AG09309 (cell line): ENCODE data around the gene POLR2E.

Source experiments
- DNase-seq: peaks from one replicate; pipeline ENCODE4 v3.0.0-alpha.2; 2010; ENCODE audit warnings: low read depth
- H3K4me3 ChIP-seq: 2 replicates; pipeline ENCODE4 v1.5.1; 2011; ENCODE audit warnings: mild to moderate bottlenecking, low read depth, low read length, moderate library complexity; ENCODE audit not compliant: control insufficient read depth
- TF ChIP-seq, protein P1 (sequence below): IDR thresholded peaks from 2 replicates; pipeline ENCODE4 v1.5.1; 2011; ENCODE audit warnings: mild to moderate bottlenecking, low read depth, low read length, inconsistent platforms; ENCODE audit not compliant: insufficient read depth, control insufficient read depth; ENCODE audit errors: missing control alignments

Gene POLR2E

DNA sequence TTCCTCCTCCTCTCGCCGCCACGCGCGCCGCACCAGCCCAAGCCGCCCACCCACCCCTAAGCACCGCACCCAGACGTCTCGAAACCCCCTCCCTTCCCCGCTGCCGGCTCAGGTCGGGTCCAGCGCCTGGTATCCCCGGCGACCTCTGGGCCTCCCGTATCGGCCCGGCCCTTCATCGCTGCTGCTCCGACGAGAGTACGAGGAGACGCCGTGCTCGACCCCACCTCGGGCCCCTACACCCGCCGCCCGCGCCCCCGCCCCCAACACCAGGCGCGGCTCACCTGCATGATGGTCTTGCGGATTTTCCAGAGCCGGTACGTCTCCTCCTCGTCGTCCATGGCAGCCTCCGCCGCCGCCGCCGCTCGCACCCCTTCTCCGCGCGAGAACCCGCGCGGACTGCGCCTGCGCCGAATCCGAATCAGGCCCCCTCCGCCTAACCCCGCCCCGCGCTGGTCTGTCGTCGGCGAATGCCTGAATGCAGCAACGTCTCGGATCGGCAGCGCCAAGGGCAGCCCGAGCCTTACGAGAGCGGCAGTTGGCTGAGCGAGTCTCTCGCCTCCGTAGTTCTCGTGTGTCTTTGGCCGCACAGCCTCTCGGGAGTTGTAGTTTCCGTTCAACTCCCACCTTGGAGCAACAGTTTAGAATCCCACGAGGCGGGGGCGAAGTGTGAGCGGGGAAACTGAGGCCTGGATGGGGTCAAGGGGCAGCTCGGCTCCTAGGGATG is at the start of gene POLR2E:
POLR2E (minus strand) TSS at position 398 of the 724 bp plus-strand sequence; CDS start at position 338, 60 bp downstream.
- peak within 1 kb of the TSS; percentile 69 for H3K4me3 ChIP-seq
- DNase-seq, result peak; percentile 89
- TF ChIP-seq, protein P1, sequence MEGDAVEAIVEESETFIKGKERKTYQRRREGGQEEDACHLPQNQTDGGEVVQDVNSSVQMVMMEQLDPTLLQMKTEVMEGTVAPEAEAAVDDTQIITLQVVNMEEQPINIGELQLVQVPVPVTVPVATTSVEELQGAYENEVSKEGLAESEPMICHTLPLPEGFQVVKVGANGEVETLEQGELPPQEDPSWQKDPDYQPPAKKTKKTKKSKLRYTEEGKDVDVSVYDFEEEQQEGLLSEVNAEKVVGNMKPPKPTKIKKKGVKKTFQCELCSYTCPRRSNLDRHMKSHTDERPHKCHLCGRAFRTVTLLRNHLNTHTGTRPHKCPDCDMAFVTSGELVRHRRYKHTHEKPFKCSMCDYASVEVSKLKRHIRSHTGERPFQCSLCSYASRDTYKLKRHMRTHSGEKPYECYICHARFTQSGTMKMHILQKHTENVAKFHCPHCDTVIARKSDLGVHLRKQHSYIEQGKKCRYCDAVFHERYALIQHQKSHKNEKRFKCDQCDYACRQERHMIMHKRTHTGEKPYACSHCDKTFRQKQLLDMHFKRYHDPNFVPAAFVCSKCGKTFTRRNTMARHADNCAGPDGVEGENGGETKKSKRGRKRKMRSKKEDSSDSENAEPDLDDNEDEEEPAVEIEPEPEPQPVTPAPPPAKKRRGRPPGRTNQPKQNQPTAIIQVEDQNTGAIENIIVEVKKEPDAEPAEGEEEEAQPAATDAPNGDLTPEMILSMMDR, result no peak

DNA sequence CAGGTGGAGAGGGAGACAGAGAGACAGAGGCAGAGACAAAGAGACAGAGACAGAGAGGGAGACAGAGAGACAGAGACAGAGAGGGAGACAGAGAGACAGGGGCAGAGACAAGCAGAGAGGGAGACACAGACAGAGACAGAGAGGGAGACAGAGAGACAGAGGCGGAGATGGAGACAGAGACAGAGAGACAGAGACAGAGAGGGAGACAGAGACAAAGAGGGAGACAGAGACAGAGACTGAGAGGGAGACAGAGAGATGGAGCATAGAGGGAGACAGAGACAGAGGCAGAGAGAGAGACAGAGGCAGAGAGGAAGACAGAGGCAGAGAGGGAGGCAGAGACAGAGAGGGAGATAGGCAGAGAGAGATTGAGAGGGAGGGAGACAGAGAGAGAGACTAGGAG is 49.6 kb upstream of the POLR2E start:
- TF ChIP-seq, protein P1, result no peak
- no peak for DNase-seq
- H3K4me3 ChIP-seq, result no peak overlapping the region

DNA sequence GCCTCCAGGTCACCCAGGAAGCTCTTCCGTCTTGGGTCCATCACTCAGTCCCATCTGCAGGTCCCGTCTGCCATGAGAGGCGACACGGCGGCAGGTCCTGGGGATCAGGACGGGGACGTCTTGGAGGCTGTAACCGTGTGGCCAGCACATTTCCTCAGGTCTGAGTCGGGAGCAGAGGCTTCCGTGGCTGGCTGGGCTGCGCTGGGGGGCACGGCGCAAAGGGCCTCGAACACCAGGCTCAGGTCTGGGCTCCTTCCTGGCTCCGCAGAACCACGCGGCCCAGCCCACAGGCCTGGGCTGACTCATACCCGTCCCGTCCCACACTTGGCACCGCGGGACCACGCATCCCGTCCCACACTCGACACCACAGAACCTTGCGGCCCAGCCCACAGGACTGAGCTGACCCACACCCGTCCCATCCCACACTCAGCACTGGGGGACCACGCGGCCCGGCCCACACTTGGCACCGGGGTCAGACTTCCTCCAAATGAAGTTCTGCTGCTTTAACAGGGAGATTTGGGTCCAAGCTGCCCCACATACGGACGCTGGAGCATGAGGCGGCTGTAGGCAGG is 48.7 kb upstream of the POLR2E start:
- H3K4me3 ChIP-seq, result no peak overlapping the region
- DNase-seq, result no peak
- TF ChIP-seq, protein P1, result no peak

DNA sequence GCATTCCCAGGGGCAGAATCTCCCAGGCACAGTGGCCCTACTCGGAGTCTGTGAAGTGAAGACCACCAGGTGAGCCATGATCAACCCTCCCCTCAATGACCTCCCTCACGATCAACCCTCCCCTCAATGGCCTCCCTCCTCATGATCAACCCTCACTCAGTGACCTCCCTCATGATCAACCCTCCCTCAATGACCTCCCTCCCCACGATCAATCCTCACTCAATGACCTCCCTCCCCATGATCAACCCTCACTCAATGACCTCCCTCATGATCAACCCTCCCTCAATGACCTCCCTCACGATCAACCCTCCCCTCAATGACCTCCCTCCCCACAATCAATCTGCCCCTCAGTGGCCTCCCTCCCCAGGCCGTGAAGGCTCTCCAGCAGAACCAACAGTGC is 46.8 kb upstream of the POLR2E start:
- no peak for DNase-seq
- TF ChIP-seq, protein P1, result no peak

DNA sequence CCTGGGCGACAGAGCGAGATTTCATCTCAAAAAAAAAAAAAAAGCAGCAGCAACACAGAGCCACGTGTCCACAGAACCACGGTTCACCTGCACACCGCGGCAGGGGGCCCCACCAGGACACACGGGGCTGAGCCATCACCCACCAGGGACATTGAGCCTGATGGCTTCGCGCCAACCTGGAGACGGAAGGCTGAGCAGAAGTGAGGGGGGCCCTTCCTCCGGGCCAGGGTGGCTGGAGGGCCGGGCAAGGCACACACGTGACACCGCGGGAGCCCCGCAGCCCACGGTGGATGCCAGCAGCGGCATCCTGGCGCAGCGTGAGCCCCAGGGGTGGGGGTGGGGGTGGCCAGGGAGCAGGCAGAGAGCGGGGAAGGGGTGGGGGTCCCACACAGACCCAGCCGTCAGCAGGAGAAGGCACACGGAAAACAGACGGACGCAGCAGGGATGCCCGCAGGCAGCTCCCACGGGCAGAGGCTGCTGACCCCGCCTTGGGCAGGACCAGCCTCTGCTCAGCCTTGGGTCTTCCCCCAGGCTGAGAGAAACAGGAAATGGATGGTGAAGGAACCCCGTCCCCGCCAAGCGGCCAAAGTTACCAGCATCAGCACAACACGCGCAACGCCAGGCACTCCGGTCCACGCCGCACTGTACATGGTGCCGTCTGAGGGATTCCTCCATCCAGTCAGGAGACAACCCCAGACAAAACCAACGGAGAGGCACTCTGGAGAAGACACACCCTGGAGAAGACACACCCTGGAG is 45.3 kb upstream of the POLR2E start:
- no peak for DNase-seq
- no peak overlapping the region for H3K4me3 ChIP-seq
- TF ChIP-seq, protein P1, result no peak

More for the DNA sequence above, 46.8 kb upstream of the POLR2E start:
- H3K4me3 ChIP-seq, result no peak overlapping the region

DNA sequence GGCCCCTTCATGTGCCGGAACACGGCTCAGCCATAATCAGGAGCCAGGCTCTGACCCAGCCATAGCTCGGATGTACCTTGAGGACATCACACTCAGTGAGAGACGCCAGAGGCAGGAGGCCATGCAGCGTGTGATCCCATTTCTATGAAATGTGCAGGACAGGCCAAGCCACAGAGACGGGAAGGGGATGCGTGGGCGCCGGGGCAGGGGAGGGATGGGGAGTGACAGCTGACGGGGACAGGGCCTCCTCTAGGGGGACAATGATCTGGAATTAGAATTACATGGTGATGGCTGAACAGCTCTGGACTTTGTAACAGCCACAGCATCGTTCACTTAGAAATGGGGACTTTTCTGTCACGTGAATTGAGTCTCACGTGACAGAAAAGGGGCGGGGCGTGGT is 44.0 kb upstream of the POLR2E start:
- DNase-seq, result no peak
- no peak overlapping the region for H3K4me3 ChIP-seq
- TF ChIP-seq, protein P1, result no peak
